NCI-H1694 (cell line): ENCODE measurements around the gene HMGXB4.

Experiments used
- DNase-seq: peaks from one replicate; lab custom pipeline; 2025; lab: John Stamatoyannopoulos, UW

HMGXB4 gene

DNA sequence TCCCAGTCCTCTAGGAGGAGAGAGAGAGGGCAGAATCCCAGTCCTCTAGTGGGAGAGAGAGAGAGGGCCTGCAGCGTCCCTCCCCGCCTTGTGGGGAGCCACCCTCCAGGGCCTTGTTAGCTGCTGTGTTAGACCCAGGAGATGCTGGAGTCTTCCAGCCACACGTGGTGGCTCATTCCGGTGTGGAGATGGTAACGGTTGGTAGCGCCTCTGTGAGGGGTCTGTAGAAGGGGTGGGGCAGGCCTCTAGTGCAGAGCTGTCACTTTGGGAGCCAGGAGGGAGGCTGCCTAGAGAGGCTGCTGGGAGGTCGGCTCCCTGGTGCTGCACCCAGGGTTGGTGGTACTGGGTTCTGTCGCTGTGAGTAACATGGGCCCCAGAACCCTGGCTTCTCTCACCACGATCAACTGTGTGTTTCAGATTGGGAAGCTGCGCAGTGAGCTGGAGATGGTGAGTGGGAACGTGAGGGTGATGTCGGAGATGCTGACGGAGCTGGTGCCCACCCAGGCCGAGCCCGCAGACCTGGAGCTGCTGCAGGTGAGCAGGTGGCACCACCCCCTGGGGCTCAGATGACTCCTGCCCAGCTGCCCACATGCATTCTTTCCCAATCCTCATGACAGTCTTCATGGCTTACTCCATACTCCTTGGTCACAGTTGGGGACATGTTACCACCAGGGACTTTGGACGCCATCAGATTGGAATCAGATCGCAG, 69.7 kb downstream of the HMGXB4 start:
- DNase-seq, result no peak

DNA sequence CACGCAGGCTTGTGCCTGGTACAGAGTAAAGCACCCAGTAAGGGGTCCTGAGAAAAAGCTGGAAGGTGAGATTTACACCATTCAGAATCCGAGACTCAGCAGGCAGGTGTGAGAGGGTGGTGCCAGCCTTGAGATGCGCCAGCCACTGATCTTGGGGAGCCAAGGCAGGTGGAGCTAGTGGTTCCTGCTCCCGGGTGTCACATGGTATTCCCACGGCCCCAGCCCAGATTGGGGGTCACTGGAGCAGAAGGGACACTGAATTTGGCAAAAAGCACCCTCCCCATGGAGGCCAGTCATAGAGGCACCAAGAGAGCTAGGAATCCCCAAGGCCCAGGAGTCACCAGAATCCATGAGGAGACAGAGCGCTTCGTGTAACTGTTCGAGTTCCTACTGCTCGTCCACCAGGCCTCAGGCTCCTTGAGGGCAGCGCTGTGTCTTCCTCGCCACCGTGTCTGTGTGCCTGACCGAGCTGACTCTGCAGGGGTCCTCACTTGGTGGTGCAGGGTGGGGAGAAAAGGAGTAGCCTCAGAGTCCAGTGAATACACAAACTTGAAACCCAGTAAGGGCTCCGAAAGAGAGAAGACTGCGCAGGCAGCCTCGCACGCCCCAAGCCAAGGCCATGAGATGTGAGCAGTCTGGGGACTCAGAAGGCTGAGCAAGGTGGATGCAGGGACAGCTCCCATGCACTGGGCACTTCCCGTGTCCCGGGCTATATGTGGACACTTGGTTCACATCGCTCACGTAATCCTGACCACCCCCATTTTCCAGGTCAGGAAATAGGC, 70.6 kb downstream of the HMGXB4 start:
- DNase-seq, result no peak

DNA sequence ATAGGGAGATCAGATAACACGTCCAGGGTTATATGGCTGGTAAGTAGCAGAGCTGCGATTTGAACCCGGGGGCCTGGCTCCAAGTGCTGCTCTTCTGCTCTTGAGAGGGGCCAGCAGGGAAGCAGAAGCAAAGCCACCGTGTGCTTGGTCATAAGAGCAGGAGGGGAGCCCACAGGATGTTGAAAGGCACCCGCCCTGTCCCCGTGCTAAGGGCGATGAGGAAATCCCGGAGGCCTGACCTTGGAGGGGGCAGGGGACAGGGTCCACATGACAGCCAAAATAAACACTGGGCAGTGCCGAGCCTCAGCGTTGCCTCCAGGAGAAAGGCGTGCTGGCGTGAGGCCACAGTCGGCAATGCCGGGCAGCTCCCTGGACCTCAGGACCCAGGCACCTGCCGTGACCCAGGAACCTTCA, 71.2 kb downstream of the HMGXB4 start:
- DNase-seq, result no peak

- DNase-seq, result no peak
These were observed 72.0 kb downstream of the HMGXB4 start for GRCh38 chr22:35329114-35329847.

- no peak for DNase-seq
These were observed 73.1 kb downstream of the HMGXB4 start for GRCh38 chr22:35330258-35330861.

- no peak for DNase-seq
These were observed 75.0 kb downstream of the HMGXB4 start for GRCh38 chr22:35332278-35332677.

DNA sequence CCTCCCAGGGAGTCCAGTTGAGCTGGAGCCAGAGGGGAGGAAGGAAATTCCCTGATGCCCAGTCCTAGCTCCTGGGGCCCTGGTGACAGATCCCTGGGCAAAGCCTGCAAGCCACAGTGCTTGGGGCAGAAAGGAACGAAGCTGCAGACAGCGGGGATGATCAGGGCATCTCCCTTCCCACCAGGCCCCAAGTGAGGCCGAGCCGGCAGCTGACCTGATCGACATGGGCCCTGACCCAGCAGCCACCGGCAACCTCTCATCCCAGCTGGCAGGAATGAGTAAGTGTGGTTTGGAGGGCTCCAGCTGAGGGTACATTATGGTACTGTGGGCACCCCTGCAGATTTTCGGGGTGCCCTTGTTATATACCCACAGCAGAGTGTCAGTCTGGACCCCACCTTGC, 75.9 kb downstream of the HMGXB4 start:
- no peak for DNase-seq

DNA sequence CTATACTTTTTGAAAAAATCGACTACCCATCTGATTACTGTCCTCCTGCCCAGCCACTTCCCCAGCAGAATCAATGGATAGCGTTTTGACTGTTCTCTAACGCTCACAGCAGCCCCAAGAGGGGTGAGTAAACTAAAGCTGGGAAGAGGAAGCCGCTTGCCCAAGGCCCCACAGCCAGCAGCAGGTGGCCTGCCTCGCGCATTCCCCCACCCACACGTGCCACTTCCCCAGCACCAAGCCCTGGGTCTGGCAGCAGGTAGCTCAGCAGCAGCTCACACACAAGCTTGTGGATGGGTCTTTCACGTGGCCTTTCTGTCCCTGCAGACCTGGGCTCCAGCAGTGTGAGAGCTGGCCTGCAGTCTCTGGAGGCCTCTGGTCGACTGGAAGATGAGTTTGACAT, 76.7 kb downstream of the HMGXB4 start:
- no peak for DNase-seq

GRCh38 chr22:35335468-35335867, 78.2 kb downstream of the HMGXB4 start:
- no peak for DNase-seq

GRCh38 chr22:35335936-35336781, 78.9 kb downstream of the HMGXB4 start:
- no peak for DNase-seq

GRCh38 chr22:35337932-35338331, 80.6 kb downstream of the HMGXB4 start:
- no peak for DNase-seq

GRCh38 chr22:35341090-35341874, 84.0 kb downstream of the HMGXB4 start:
- no peak for DNase-seq

DNA sequence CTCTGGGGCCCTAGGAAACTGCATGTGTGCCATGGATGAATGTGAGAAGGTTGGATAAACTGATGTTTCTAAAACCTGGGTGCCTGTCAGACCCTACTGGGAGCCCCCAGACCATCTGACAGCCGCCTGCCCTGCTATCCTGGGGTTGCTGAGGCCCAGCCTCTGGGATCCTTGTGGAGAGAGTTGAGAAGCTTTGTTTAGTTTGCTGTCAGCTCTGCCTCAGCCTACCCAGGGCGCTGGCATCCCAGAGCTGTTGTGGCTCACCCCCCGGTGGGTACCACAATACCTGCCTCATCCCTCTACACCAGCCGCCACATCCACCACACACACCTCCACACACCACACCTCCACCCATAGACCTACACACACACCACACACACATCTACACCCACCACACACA, 85.1 kb downstream of the HMGXB4 start:
- DNase-seq, result no peak

GRCh38 chr22:35343664-35344550, 86.6 kb downstream of the HMGXB4 start:
- no peak for DNase-seq

GRCh38 chr22:35344956-35345690, 87.8 kb downstream of the HMGXB4 start:
- DNase-seq, result no peak
